Measurements from ENCODE around the gene TTC36. TPM values are rescaled to one million over a fixed set of nuclear protein-coding genes. Genes with fewer than 3 reads are reported as not detected.

The TTC36 gene
- 0.92 TPM for total RNA-seq

GRCh38 chr11:118527109-118527508 is at the start of gene TTC36:
TSS of gene TTC36 (plus strand) at chr11:118527474. CDS start at chr11:118527495, 21 bp downstream.

GRCh38 chr11:118530683-118531596 is 3.7 kb downstream of the TTC36 start, which contains the start of gene TMEM25:
TSS of gene TMEM25 (plus strand) at chr11:118531192. CDS start at chr11:118531802, 610 bp downstream.

GRCh38 chr11:118572061-118572980 is 45.0 kb downstream of the TTC36 start, which contains the start of gene ARCN1:
TSS of gene ARCN1 (plus strand) at chr11:118572409. CDS start at chr11:118572548, 139 bp downstream.

Other genes with a start within 250 kb of the TTC36 start
- gene CD3E, start 222.7 kb upstream of the TTC36 start, total RNA-seq: not detected
- not detected for gene CD3D, start 184.8 kb upstream of the TTC36 start, total RNA-seq
- gene CD3G, start 183.1 kb upstream of the TTC36 start, total RNA-seq: not detected
- gene UBE4A, start 167.9 kb upstream of the TTC36 start, total RNA-seq: 62.3 TPM
- gene ATP5MG, start 125.9 kb upstream of the TTC36 start, total RNA-seq: 60.7 TPM
- 59.5 TPM for gene KMT2A, start 91.0 kb upstream of the TTC36 start, total RNA-seq
- 40.1 TPM for gene TMEM25, start 3.7 kb downstream of the TTC36 start, total RNA-seq
- gene IFT46, start 38.5 kb downstream of the TTC36 start, total RNA-seq: 56.3 TPM
- 91.6 TPM for gene ARCN1, start 44.9 kb downstream of the TTC36 start, total RNA-seq
- gene PHLDB1, start 80.1 kb downstream of the TTC36 start, total RNA-seq: 73.8 TPM
- not detected for gene TREH, start 152.2 kb downstream of the TTC36 start, total RNA-seq